GM21447 (cell line): ENCODE results near the gene PTPN18.
"Not testable (repeated sequence)": the region's sequence is repeated elsewhere in the genome, so short reads cannot be mapped to it uniquely, and the experiment has no call there.

Experiments used
- ATAC-seq: cut with Tn5 transposase; IDR thresholded peaks from one replicate; pipeline ENCODE4 v1.9.1; 2021; ENCODE audit not compliant: unreplicated experiment

The PTPN18 gene

GRCh38 chr2:130380096-130380934 is 24.5 kb downstream of the PTPN18 start:
- no peak for ATAC-seq

GRCh38 chr2:130381145-130381544 is 25.3 kb downstream of the PTPN18 start:
- no peak for ATAC-seq

- ATAC-seq, result no peak
These were observed 25.8 kb downstream of the PTPN18 start for GRCh38 chr2:130381619-130382018.

- no peak for ATAC-seq
These were observed 26.6 kb downstream of the PTPN18 start for GRCh38 chr2:130382313-130382917.

- ATAC-seq, result peak; percentile 58
These were observed 29.9 kb downstream of the PTPN18 start for GRCh38 chr2:130385709-130386108.

- ATAC-seq, result no peak
These were observed 31.2 kb downstream of the PTPN18 start for GRCh38 chr2:130387071-130387400.

GRCh38 chr2:130387804-130388203 is 31.9 kb downstream of the PTPN18 start:
- no peak for ATAC-seq

- ATAC-seq, result no peak
These were observed 32.5 kb downstream of the PTPN18 start for GRCh38 chr2:130388221-130388907.

- ATAC-seq, result no peak
These were observed 33.5 kb downstream of the PTPN18 start for GRCh38 chr2:130389358-130389757.

- no peak for ATAC-seq
These were observed 33.9 kb downstream of the PTPN18 start for GRCh38 chr2:130389783-130390182.

- peak; percentile 22 for ATAC-seq
These were observed 34.7 kb downstream of the PTPN18 start for GRCh38 chr2:130390460-130391057.

GRCh38 chr2:130391058-130391871 is 35.4 kb downstream of the PTPN18 start:
- peak; percentile 81 for ATAC-seq

- no peak for ATAC-seq
These were observed 36.2 kb downstream of the PTPN18 start for GRCh38 chr2:130391872-130392670.

GRCh38 chr2:130393318-130393910 is 37.6 kb downstream of the PTPN18 start:
- no peak for ATAC-seq

GRCh38 chr2:130406280-130406679 is 50.4 kb downstream of the PTPN18 start:
- not testable (repeated sequence) for ATAC-seq

- ATAC-seq, result not testable (repeated sequence)
These were observed 60.8 kb downstream of the PTPN18 start for GRCh38 chr2:130416693-130417092.

GRCh38 chr2:130418845-130419244 is 63.0 kb downstream of the PTPN18 start:
- ATAC-seq, result not testable (repeated sequence)
